ENCODE results near the gene APLF. TPM values are rescaled to one million over a fixed set of nuclear protein-coding genes. Genes with fewer than 3 reads are reported as not detected.
"Not testable (repeated sequence)": the region's sequence is repeated elsewhere in the genome, so short reads cannot be mapped to it uniquely, and the experiment has no call there.

The APLF gene
- total RNA-seq, 2 experiments from 2014 or later = 6.1 to 7.6 TPM

DNA sequence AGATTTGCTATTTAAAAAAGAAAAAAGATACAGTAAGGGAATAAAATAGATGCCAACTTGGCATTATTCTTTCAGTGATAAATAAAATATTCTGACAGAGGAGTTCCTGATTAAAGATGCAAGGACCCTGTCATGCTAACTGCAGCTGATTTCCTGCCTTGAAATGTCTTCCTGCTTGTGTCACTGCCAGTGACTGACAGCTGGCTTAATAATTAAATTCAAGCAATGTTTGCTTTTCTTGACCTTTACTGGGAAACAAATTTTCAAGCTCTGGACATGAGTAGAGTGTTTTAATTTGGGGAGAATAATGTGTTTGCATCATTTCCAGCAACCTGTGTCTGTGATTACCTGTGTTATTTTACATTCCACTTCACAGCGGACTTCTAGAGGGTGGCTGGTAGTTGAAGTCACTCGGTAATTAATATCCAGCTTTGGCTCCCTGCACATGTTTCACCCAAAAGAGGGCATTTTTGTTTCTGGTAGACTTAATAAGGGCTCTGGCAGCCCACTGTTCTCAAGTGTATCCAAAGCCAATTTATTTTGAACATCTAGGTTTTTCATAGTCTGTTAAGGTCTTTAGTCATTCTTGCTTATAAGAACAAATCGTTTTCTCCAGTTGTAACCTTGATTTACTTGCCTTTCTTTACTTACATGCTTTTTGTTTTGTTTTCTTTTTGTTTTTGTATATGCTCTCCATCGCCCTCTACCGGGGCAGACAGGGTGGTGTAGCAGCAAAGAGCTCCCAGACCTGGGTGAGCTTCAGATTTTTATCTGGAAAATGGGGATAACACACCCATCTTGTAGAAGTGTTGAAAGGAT lies 127.5 kb downstream of the APLF start:
- peak; percentile 98 for TF ChIP-seq CTCF (conservative IDR thresholded peaks at IDR 0.05; ENCODE audit: low read length)
- no peak for TF ChIP-seq EZH2phosphoT487 (IDR thresholded peaks at IDR 0.05; ENCODE audit: borderline replicate concordance, low read depth, low read length)
- Histone ChIP-seq H3K9me3 (ENCODE audit: low read length) (no peaks in the 10 kb centered on the region), H3K4me3 (ENCODE audit: low read depth, low read length, poor library complexity, severe bottlenecking) (no peak overlapping the region), H3K4me2 (ENCODE audit: low read length) (peak overlapping the region; percentile 45; the same call in 1 of the 2 replicates), H3K36me3 (ENCODE audit: insufficient read depth, low read length) (no peaks in the 10 kb centered on the region), H3K79me2 (ENCODE audit: insufficient read depth, low read depth, low read length) (no peaks in the 10 kb centered on the region), H3K4me1 (ENCODE audit: insufficient read depth, low read length, poor library complexity, severe bottlenecking) (peaks cover 15% of the 10 kb centered on the region), H3K9me2 (ENCODE audit: insufficient read depth, low read length) (no peaks in the 10 kb centered on the region), H3K27ac (ENCODE audit: low read depth, low read length, poor library complexity, severe bottlenecking) (no peak overlapping the region), H4K20me1 (ENCODE audit: insufficient read depth, low read length) (no peaks in the 10 kb centered on the region), H2AFZ (ENCODE audit: low read length) (peak overlapping the region; percentile 88)
- DNase-seq (ENCODE audit: low spot score) = peak; percentile 57
- intact Hi-C loops (cut with micrococcal nuclease; ENCODE audit: unreplicated experiment) = loop anchor here (1.0 to 10.0 kb wide), 2 partner anchors 128 to 330 kb away; partner anchors contain the start of genes APLF and FBXO48
- POLR2A ChIA-PET = interaction anchor here (0.5 to 1.7 kb wide), 6 partner anchors 8 to 165 kb away, joined by 3 to 5 read pairs (median 4); no protein-coding TSS in a partner anchor
- BruUV-seq (replicated peaks) = no TSS peak
- CTCF ChIA-PET (ENCODE audit: unreplicated experiment) = interaction anchor here (1.1 kb wide), 1 partner anchor 128 kb away, joined by 3 read pairs; the partner anchor contains the start of genes APLF and FBXO48

- TF ChIP-seq CTCF (conservative IDR thresholded peaks at IDR 0.05; ENCODE audit: low read length) = peak; percentile 20; the same call in 1 of the 2 replicates
- H2AFZ ChIP-seq (ENCODE audit: low read length); H3K9me2 ChIP-seq (ENCODE audit: insufficient read depth, low read length); BruUV-seq (replicated peaks); DNase-seq (ENCODE audit: low spot score); H3K36me3 ChIP-seq (ENCODE audit: insufficient read depth, low read length); H3K9me3 ChIP-seq (ENCODE audit: low read length); H3K4me2 ChIP-seq (ENCODE audit: low read length); H3K27ac ChIP-seq (ENCODE audit: low read depth, low read length, poor library complexity, severe bottlenecking); H3K79me2 ChIP-seq (ENCODE audit: insufficient read depth, low read depth, low read length); H4K20me1 ChIP-seq (ENCODE audit: insufficient read depth, low read length); H3K4me3 ChIP-seq (ENCODE audit: low read depth, low read length, poor library complexity, severe bottlenecking): not testable (repeated sequence)
- intact Hi-C loops (cut with micrococcal nuclease; ENCODE audit: unreplicated experiment) = loop anchor here (1.0 to 10.0 kb wide), 2 partner anchors 128 to 329 kb away; partner anchors contain the start of genes APLF and FBXO48
- ChIA-PET POLR2A (interaction anchor here (0.5 to 1.7 kb wide), 6 partner anchors 9 to 165 kb away, joined by 3 to 5 read pairs (median 4); no protein-coding TSS in a partner anchor), CTCF (ENCODE audit: unreplicated experiment) (interaction anchor here (0.6 to 1.1 kb wide), 2 partner anchors 43 to 128 kb away, joined by 3 read pairs; partner anchors contain the start of genes APLF and FBXO48)
- peaks cover 15% of the 10 kb centered on the region for H3K4me1 ChIP-seq (ENCODE audit: insufficient read depth, low read length, poor library complexity, severe bottlenecking)
Measured at GRCh38 chr2:68595493-68595785, 128.1 kb downstream of the APLF start.

GRCh38 chr2:68600495-68600894 lies 133.1 kb downstream of the APLF start:
- H3K9me2 ChIP-seq (ENCODE audit: insufficient read depth, low read length); H3K79me2 ChIP-seq (ENCODE audit: insufficient read depth, low read depth, low read length); CTCF ChIA-PET (ENCODE audit: unreplicated experiment); POLR2A ChIA-PET; DNase-seq (ENCODE audit: low spot score); intact Hi-C loops (cut with micrococcal nuclease; ENCODE audit: unreplicated experiment); BruUV-seq (replicated peaks); H3K4me1 ChIP-seq (ENCODE audit: insufficient read depth, low read length, poor library complexity, severe bottlenecking); H3K27ac ChIP-seq (ENCODE audit: low read depth, low read length, poor library complexity, severe bottlenecking); H3K4me3 ChIP-seq (ENCODE audit: low read depth, low read length, poor library complexity, severe bottlenecking); H4K20me1 ChIP-seq (ENCODE audit: insufficient read depth, low read length); H2AFZ ChIP-seq (ENCODE audit: low read length); H3K36me3 ChIP-seq (ENCODE audit: insufficient read depth, low read length); H3K4me2 ChIP-seq (ENCODE audit: low read length): not testable (repeated sequence)
- H3K9me3 ChIP-seq (ENCODE audit: low read length) = peaks cover 13% of the 10 kb centered on the region; the same call in 1 of the 2 replicates

Data from OCI-LY7 (cell line).